Superior temporal gyrus (tissue), 1 donor: Measurements from ENCODE around the gene HOXC12.

Source experiments
- DNase-seq: peaks from one replicate; pipeline ENCODE4 v3.0.0-alpha.2; 2016; ENCODE audit errors: extremely low spot score

Gene HOXC12, protein sequence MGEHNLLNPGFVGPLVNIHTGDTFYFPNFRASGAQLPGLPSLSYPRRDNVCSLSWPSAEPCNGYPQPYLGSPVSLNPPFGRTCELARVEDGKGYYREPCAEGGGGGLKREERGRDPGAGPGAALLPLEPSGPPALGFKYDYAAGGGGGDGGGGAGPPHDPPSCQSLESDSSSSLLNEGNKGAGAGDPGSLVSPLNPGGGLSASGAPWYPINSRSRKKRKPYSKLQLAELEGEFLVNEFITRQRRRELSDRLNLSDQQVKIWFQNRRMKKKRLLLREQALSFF

DNA sequence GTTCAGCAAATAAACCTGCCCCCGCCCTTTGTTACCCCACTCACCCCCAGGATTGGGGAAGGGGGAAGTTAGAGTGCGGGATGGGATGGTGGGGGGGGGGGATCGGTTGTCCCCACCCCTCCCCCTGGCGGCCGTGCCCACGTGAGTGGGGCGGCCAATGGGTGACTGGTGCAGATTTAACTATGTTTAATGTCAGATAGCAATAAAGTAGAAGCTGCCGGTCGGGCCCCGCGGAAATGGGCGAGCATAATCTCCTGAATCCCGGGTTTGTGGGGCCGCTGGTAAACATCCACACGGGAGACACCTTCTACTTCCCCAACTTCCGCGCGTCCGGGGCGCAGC is at the start of gene HOXC12:
Gene HOXC12 (plus strand): TSS at position 210 of the 342 bp plus-strand sequence. CDS start 27 bp downstream, at position 237.
- DNase-seq: no peak

GRCh38 chr12:53907103-53907502 is 47.6 kb upstream of the HOXC12 start:
- DNase-seq: no peak

GRCh38 chr12:53916788-53917655 is 37.7 kb upstream of the HOXC12 start:
- DNase-seq: no peak

GRCh38 chr12:53924521-53925405 is 29.9 kb upstream of the HOXC12 start:
- no peak for DNase-seq

DNA sequence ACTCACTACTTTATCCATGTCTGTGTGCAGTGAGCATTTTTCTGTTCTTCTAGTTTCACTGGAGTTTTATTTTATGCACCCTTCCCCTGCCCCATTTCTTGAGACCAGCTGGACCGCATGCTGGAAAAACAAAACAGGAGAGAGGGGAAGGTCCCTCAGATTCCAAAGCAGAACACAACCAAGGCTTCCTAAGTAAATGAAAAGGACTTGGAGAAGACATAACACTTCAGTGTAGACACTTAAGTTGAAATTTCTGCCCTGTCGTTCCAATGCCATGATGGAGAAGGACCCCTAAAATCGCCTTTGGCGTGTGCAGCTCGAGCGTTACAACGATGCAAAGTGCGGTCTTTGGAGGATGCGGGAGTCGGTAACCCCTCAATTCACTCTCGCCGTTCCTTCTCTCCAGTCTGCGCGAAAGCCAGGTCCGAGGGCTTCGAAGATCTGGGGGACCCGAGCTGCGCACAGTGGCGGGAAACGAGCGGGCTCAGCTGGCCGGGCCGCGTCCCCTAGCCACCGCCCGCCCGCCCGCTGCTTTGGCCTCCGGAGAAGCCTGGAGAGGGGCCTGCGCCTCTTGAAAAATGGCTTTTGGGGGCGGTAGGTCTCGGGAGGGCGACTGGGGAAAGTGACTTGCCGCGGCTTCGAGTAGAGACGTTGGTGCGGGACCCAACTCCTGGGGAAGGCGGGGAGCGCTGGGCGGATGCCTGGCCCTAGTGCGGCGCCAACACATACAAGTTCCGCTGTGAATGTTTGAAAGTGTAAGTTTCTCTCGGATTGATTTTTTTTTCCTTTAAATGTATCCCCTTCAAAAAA is 27.3 kb upstream of the HOXC12 start:
- no peak for DNase-seq

- DNase-seq: no peak
These were observed 26.5 kb upstream of the HOXC12 start for GRCh38 chr12:53928054-53928835.

DNA sequence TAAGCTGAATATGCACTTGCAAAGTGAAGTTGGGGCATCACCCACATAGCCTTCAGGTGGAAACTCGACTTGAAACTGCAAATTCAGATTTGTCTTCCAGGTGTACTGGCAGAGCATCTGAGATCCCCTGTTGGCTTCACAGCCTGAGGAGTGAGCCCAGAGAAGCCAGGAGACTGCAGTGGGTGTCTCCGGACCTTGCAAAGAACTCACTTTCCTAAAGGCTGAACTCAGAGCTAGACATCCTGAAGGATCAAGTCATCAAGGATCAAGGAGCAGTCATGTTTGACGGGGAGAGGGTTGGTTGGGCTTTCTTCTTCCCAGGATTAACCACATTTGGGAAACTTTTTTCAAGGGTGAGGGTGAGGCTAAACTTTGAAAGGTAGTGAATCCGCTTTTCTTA is 25.2 kb upstream of the HOXC12 start:
- no peak for DNase-seq

GRCh38 chr12:53930591-53931255 is 24.0 kb upstream of the HOXC12 start:
- DNase-seq: no peak

- no peak for DNase-seq
These were observed 22.7 kb upstream of the HOXC12 start for GRCh38 chr12:53931844-53932581.

- no peak for DNase-seq
These were observed 21.8 kb upstream of the HOXC12 start for GRCh38 chr12:53932915-53933314.

DNA sequence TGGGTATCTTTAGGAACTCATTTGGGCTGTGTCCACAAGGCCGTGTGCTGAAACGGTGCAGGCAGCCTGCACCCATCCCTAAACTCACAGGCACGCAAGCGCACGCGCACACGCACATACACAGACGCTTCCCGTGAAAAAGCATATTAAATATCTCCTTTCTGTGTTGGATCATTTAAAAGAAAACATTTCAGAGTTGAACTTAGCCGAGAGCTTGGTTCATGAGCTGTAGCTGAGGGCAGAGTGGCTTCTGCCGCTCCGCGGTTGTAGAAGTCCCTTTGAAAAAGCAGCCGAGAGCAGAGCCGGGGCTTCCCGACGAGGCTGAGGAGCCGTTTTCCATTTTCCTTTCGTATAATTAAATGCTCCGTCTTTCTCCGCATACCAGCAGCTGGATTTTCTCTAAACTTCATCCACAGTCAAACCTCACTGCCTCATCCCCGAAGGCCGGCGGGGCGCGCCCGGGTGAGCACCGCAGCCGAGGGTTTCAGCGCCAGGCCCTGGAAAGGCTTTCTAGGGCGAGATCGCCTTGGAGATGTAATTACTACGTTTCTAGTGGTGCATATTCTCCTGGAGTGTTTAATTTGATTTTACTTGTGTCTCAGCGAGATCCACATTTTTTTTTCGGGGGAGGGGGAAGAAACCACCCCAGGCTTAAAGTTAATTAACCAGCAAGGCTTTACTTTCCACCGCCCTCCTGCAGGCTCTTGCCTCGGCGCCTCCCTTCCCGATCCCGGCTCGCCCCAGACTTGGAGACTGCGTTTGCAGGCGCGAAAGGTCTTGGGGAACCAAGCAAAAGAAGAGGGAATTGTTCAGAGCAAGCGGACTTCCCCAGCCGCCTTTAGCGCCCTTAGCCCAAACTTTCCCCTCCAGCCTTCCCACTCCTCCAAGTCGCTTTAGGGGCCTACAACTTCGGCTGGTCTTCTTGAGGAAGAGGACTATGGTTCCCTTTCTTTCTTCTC is 19.0 kb upstream of the HOXC12 start:
- DNase-seq: no peak

DNA sequence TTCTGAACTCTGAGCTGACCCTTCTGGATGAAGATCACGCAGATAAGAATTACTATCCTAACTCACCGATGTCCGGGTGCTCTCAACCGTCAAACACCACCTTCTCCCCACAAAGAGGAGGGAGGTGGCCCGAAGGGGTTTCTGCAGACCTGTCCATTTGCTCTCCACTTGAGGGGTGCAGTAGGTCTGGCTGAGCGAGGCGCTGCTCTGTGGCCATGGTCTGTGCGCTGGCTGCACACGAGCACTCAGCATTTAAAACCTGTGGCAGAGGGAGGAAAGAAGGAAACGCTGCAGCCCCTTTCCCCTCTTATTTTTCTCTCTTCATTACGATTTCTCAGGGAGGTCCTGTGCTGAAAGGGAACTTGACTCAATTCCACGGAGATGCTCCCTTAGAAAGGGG is 17.6 kb upstream of the HOXC12 start:
- DNase-seq: no peak

- no peak for DNase-seq
These were observed 16.9 kb upstream of the HOXC12 start for GRCh38 chr12:53937596-53938325.

GRCh38 chr12:53938326-53939140 is 16.2 kb upstream of the HOXC12 start, which contains the start of gene HOXC13:
Gene HOXC13 (plus strand): TSS chr12:53938831. CDS start chr12:53938907, 76 bp downstream.
- no peak for DNase-seq

- no peak for DNase-seq
These were observed 15.3 kb upstream of the HOXC12 start for GRCh38 chr12:53939141-53940108.
